Panc1 (cell line): ENCODE results near the gene ITK. TPM values are rescaled to one million over a fixed set of nuclear protein-coding genes. Genes with fewer than 3 reads are reported as not detected.

Source experiments
- ATAC-seq: fragments of 200-7000 bp; cut with Tn5 transposase; 2 replicates; pipeline ENCODE4 v1.9.1; 2020; ENCODE audit warnings: mild to moderate bottlenecking, moderate library complexity
- BruUV-seq: library from RNA; stranded (reverse); fragments of 400-500 nt; replicated peaks from 2 replicates; lab custom pipeline; 2021; lab: Mats Ljungman, UMichigan
- CTCF ChIA-PET: fragments of 300-600 bp; sonication (Branson Sonifier 250); formaldehyde crosslinking; loops from one replicate; lab custom pipeline; 2022; ENCODE audit warnings: antibody characterized with exemption; lab: Charles Lee
- POLR2A ChIA-PET: fragments of 300-600 bp; sonication (Branson Sonifier 250); formaldehyde crosslinking; loops from one replicate; lab custom pipeline; 2022; ENCODE audit warnings: antibody characterized with exemption; lab: Charles Lee
- DNase-seq: peaks from one replicate; pipeline ENCODE4 v3.0.0-alpha.2; 2010; ENCODE audit warnings: low read depth, low spot score
- H3K27ac ChIP-seq: 2 replicates; pipeline ENCODE4 v1.5.1; 2011; ENCODE audit warnings: mild to moderate bottlenecking, low read length, inconsistent platforms
- H3K27me3 ChIP-seq: fragments of 200-500 bp; sonication (Bioruptor generic); 2 replicates; pipeline ENCODE4 v1.6.0; 2014; ENCODE audit warnings: low read length, inconsistent platforms; ENCODE audit not compliant: control insufficient read depth, insufficient read depth
- H3K36me3 ChIP-seq: fragments of 200-500 bp; sonication (Bioruptor generic); 2 replicates; pipeline ENCODE4 v1.5.1; 2014; ENCODE audit warnings: inconsistent platforms, mild to moderate bottlenecking, low read length, moderate library complexity; ENCODE audit not compliant: control insufficient read depth, insufficient read depth
- H3K4me1 ChIP-seq: 2 replicates; pipeline ENCODE4 v1.5.1; 2011; ENCODE audit warnings: inconsistent platforms, mild to moderate bottlenecking, low read length, moderate library complexity; ENCODE audit not compliant: control insufficient read depth, insufficient read depth
- H3K4me3 ChIP-seq, 2 experiments: 2 replicates each; pipeline ENCODE4 v1.5.1; 2011 to 2012; ENCODE audit warnings: low read depth in 2 of 2, low read length in 2 of 2, mild to moderate bottlenecking in 2 of 2, inconsistent platforms in 1 of 2, moderate library complexity in 1 of 2
- H3K9me3 ChIP-seq: fragments of 200-500 bp; sonication (Bioruptor generic); 2 replicates; pipeline ENCODE4 v1.5.1; 2014; ENCODE audit warnings: low read depth, mild to moderate bottlenecking, inconsistent platforms, low read length, moderate library complexity; ENCODE audit not compliant: control insufficient read depth, insufficient read depth
- POLR2AphosphoS5 ChIP-seq: IDR thresholded peaks from 2 replicates; pipeline ENCODE4 v1.6.1; 2012; ENCODE audit warnings: mild to moderate bottlenecking, low read depth, low read length, moderate library complexity
- SIN3A ChIP-seq: IDR thresholded peaks from 2 replicates; pipeline ENCODE4 v1.6.1; 2012; ENCODE audit warnings: low read depth, mild to moderate bottlenecking, low read length, moderate library complexity, borderline replicate concordance; ENCODE audit not compliant: insufficient read depth
- TCF7L2 ChIP-seq: IDR thresholded peaks from 2 replicates; pipeline ENCODE4 v1.6.1; 2011; ENCODE audit warnings: mild to moderate bottlenecking, low read depth, low read length, inconsistent platforms
- in situ Hi-C: cut with HindIII; loops from 2 replicates; pipeline ENCODE4 v1.10.0; 2016; ENCODE audit warnings: low sequenced_read_pairs, low pct_unique_long_range_greater_than_20kb
- intact Hi-C: fragments of 100-400 bp; cut with micrococcal nuclease; formaldehyde crosslinking; loops from one replicate; pipeline ENCODE4 v1.10.0; 2022; ENCODE audit not compliant: unreplicated experiment
- total RNA-seq: library from RNA; stranded (reverse); gene quantifications from one replicate; pipeline ENCODE4 v1.2.1, GENCODE V29; 2021; ENCODE audit not compliant: unreplicated experiment
- TF ChIP-seq, protein P1 (sequence below): fragments of 450-650 bp; IDR thresholded peaks from 2 replicates; pipeline ENCODE4 v1.5.1; 2017; ENCODE audit warnings: mild to moderate bottlenecking
- TF ChIP-seq, protein P2 (sequence below), 2 experiments: IDR thresholded peaks; 2 replicates each; pipeline ENCODE4 v1.6.1; 2011 to 2012; ENCODE audit warnings: low read depth in 2 of 2, control low read depth in 1 of 2, low read length in 1 of 2, mild to moderate bottlenecking in 1 of 2, moderate library complexity in 1 of 2; ENCODE audit not compliant: insufficient read depth in 1 of 2

Gene ITK
- total RNA-seq, 1 experiment from 2014 or later = 0.26 TPM

- CTCF ChIA-PET = no interaction called here
- no TSS peak for BruUV-seq
- ATAC-seq = no peak
- Histone ChIP-seq H3K4me1 (no peaks in the 10 kb centered on the region), H3K4me3 (no peak overlapping the region), H3K27ac (no peak overlapping the region), H3K27me3 (0 out of 2 replicates have a peak, but pooled peaks cover 2% of the 10 kb centered on the region), H3K36me3 (no peaks in the 10 kb centered on the region), H3K9me3 (no peaks in the 10 kb centered on the region)
- TF ChIP-seq, protein P1, sequence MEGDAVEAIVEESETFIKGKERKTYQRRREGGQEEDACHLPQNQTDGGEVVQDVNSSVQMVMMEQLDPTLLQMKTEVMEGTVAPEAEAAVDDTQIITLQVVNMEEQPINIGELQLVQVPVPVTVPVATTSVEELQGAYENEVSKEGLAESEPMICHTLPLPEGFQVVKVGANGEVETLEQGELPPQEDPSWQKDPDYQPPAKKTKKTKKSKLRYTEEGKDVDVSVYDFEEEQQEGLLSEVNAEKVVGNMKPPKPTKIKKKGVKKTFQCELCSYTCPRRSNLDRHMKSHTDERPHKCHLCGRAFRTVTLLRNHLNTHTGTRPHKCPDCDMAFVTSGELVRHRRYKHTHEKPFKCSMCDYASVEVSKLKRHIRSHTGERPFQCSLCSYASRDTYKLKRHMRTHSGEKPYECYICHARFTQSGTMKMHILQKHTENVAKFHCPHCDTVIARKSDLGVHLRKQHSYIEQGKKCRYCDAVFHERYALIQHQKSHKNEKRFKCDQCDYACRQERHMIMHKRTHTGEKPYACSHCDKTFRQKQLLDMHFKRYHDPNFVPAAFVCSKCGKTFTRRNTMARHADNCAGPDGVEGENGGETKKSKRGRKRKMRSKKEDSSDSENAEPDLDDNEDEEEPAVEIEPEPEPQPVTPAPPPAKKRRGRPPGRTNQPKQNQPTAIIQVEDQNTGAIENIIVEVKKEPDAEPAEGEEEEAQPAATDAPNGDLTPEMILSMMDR = no peak
- no peak for TF ChIP-seq POLR2AphosphoS5
- no peak for TF ChIP-seq SIN3A
- TF ChIP-seq TCF7L2 = no peak
- TF ChIP-seq, protein P2, sequence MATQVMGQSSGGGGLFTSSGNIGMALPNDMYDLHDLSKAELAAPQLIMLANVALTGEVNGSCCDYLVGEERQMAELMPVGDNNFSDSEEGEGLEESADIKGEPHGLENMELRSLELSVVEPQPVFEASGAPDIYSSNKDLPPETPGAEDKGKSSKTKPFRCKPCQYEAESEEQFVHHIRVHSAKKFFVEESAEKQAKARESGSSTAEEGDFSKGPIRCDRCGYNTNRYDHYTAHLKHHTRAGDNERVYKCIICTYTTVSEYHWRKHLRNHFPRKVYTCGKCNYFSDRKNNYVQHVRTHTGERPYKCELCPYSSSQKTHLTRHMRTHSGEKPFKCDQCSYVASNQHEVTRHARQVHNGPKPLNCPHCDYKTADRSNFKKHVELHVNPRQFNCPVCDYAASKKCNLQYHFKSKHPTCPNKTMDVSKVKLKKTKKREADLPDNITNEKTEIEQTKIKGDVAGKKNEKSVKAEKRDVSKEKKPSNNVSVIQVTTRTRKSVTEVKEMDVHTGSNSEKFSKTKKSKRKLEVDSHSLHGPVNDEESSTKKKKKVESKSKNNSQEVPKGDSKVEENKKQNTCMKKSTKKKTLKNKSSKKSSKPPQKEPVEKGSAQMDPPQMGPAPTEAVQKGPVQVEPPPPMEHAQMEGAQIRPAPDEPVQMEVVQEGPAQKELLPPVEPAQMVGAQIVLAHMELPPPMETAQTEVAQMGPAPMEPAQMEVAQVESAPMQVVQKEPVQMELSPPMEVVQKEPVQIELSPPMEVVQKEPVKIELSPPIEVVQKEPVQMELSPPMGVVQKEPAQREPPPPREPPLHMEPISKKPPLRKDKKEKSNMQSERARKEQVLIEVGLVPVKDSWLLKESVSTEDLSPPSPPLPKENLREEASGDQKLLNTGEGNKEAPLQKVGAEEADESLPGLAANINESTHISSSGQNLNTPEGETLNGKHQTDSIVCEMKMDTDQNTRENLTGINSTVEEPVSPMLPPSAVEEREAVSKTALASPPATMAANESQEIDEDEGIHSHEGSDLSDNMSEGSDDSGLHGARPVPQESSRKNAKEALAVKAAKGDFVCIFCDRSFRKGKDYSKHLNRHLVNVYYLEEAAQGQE (IDR thresholded peaks at IDR 0.05; ENCODE audit: insufficient read depth in 1 of 2, low read depth in 2 of 2, low read length in 1 of 2) = no peak
- intact Hi-C loops (no loop called here), in situ Hi-C loops (no loop called here)
- POLR2A ChIA-PET = no interaction called here
- DNase-seq = no peak
These were observed 92.5 kb downstream of the ITK start for GRCh38 chr5:157273131-157273556.

DNA sequence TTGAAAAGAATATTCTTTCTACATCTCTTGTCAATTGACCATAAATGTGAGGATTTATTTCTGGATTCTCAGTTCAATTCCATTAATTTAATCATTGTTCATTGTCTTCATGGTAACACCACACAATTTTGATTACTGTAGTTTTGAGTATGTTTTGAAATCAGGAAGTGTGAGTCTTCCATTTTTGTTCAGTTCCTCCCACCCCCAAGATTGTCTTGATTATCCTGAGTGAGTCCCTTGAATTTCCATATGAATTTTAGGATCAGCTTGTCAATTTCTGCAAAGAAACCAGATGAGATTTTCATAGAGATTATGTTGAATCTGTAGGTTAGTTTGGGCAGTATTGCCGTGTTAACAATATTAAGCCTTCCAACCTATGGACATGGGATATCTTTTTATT is 94.8 kb downstream of the ITK start:
- Histone ChIP-seq H3K4me1 (no peaks in the 10 kb centered on the region), H3K27me3 (0 out of 2 replicates have a peak, but pooled peaks cover 7% of the 10 kb centered on the region), H3K4me3 (no peak overlapping the region), H3K36me3 (no peaks in the 10 kb centered on the region), H3K27ac (no peak overlapping the region), H3K9me3 (no peaks in the 10 kb centered on the region)
- ChIA-PET POLR2A (no interaction called here), CTCF (no interaction called here)
- intact Hi-C loops = no loop called here
- in situ Hi-C loops = no loop called here
- DNase-seq (no peak), ATAC-seq (no peak)
- no TSS peak for BruUV-seq
- TF ChIP-seq, protein P1 = no peak
- TF ChIP-seq SIN3A = no peak
- TF ChIP-seq POLR2AphosphoS5 = no peak
- no peak for TF ChIP-seq TCF7L2
- TF ChIP-seq, protein P2 (IDR thresholded peaks at IDR 0.05; ENCODE audit: insufficient read depth in 1 of 2, low read depth in 2 of 2, low read length in 1 of 2) = no peak
